Neural cell (in vitro differentiated cells): Measurements from ENCODE around the gene WDR4.

ENCODE experiments used
- EP300 ChIP-seq: fragments of 450-650 bp; conservative IDR thresholded peaks from 2 replicates; pipeline ENCODE4 v1.6.1; 2014; ENCODE audit warnings: antibody characterized with exemption, mild to moderate bottlenecking, moderate library complexity; ENCODE audit not compliant: poor library complexity, severe bottlenecking
- EZH2 ChIP-seq: fragments of 200-600, 300-800 bp; shearing (Covaris generic), sonication (generic); IDR thresholded peaks from 2 replicates; pipeline ENCODE4 v1.6.1; 2014; ENCODE audit warnings: antibody characterized with exemption, low read length, borderline replicate concordance, mild to moderate bottlenecking; ENCODE audit not compliant: insufficient read depth, poor library complexity, severe bottlenecking
- POLR2AphosphoS5 ChIP-seq: IDR thresholded peaks from 2 replicates; pipeline ENCODE4 v1.6.1; 2012
- RAD21 ChIP-seq: fragments of 450-650 bp; conservative IDR thresholded peaks from 2 replicates; pipeline ENCODE4 v1.6.1; 2014; ENCODE audit warnings: antibody characterized with exemption, mild to moderate bottlenecking, moderate library complexity
- TAF1 ChIP-seq: IDR thresholded peaks from 2 replicates; pipeline ENCODE4 v1.6.1; 2012; ENCODE audit warnings: low read depth
- TF ChIP-seq, protein P1 (sequence below): fragments of 450-650 bp; IDR thresholded peaks from 2 replicates; pipeline ENCODE4 v1.5.1; 2014; ENCODE audit warnings: antibody characterized with exemption, mild to moderate bottlenecking, moderate library complexity; ENCODE audit not compliant: poor library complexity, severe bottlenecking
- TF ChIP-seq, protein P2 (sequence below): IDR thresholded peaks from 2 replicates; pipeline ENCODE4 v1.6.1; 2012; ENCODE audit warnings: borderline replicate concordance

DNA sequence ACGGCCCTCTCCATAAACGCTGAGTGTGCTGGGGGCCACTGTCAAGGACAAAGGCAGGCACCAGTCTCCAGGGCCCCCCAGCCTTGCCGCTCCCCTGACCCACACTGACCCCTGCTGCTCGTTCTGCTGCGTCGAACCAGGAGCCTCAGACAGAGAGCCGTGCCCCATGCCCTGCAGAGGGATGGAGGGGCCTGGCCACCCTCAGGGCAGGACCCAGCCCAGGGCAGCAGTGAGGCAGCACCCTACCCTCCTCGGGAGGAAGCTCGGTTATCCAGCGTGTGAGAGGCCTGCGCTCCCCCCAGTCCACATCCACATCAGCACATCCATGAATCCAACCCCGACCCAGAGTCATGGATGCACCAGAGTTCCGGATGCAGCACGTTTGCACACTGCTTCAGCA, 15.1 kb downstream of the WDR4 start:
- TF ChIP-seq, protein P1, sequence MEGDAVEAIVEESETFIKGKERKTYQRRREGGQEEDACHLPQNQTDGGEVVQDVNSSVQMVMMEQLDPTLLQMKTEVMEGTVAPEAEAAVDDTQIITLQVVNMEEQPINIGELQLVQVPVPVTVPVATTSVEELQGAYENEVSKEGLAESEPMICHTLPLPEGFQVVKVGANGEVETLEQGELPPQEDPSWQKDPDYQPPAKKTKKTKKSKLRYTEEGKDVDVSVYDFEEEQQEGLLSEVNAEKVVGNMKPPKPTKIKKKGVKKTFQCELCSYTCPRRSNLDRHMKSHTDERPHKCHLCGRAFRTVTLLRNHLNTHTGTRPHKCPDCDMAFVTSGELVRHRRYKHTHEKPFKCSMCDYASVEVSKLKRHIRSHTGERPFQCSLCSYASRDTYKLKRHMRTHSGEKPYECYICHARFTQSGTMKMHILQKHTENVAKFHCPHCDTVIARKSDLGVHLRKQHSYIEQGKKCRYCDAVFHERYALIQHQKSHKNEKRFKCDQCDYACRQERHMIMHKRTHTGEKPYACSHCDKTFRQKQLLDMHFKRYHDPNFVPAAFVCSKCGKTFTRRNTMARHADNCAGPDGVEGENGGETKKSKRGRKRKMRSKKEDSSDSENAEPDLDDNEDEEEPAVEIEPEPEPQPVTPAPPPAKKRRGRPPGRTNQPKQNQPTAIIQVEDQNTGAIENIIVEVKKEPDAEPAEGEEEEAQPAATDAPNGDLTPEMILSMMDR: no peak
- TF ChIP-seq POLR2AphosphoS5: no peak
- TF ChIP-seq, protein P2, sequence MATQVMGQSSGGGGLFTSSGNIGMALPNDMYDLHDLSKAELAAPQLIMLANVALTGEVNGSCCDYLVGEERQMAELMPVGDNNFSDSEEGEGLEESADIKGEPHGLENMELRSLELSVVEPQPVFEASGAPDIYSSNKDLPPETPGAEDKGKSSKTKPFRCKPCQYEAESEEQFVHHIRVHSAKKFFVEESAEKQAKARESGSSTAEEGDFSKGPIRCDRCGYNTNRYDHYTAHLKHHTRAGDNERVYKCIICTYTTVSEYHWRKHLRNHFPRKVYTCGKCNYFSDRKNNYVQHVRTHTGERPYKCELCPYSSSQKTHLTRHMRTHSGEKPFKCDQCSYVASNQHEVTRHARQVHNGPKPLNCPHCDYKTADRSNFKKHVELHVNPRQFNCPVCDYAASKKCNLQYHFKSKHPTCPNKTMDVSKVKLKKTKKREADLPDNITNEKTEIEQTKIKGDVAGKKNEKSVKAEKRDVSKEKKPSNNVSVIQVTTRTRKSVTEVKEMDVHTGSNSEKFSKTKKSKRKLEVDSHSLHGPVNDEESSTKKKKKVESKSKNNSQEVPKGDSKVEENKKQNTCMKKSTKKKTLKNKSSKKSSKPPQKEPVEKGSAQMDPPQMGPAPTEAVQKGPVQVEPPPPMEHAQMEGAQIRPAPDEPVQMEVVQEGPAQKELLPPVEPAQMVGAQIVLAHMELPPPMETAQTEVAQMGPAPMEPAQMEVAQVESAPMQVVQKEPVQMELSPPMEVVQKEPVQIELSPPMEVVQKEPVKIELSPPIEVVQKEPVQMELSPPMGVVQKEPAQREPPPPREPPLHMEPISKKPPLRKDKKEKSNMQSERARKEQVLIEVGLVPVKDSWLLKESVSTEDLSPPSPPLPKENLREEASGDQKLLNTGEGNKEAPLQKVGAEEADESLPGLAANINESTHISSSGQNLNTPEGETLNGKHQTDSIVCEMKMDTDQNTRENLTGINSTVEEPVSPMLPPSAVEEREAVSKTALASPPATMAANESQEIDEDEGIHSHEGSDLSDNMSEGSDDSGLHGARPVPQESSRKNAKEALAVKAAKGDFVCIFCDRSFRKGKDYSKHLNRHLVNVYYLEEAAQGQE: no peak
- no peak for TF ChIP-seq RAD21
- no peak for TF ChIP-seq EZH2
- TF ChIP-seq EP300: no peak
- TF ChIP-seq TAF1: no peak
